Superior temporal gyrus (tissue), 1 donor: ENCODE results near the gene KIAA1210.

ENCODE experiments used
- DNase-seq: peaks from one replicate; pipeline ENCODE4 v3.0.0-alpha.2; 2016; ENCODE audit errors: extremely low spot score

Gene KIAA1210

DNA sequence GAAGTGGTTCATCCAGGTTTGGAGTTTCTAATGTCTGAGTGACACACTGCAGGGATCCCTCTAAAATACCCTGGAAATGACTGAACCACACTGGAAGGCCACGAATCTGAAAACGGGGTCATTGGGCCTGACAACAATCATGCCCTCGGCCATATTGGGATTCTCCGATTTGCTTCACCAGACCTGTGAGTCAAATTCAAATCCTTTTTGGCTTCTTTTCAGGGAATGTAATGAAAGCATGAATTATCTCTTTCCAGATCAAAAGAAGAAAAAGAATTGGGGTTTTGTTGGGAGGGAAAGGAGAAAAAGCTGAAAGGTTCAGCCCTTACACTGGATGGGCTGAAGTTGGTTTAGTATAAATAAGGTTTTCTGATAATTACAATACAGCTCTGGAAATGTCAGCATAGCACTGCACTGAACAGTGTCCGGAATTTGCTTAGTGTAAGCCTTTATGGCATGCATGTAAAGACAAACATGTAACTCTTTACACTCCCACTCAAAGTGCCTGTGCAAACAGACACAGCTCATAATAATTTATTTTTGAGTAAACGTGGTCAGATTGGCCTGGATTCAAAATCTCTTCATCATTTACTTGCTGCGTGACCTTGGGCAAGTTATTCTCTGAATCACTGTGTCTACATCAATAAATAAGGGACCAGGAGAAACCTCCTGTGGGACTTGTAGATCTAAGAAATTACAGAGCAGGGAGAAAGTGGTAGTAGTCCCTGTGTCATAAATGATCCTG, 33.4 kb downstream of the KIAA1210 start:
- DNase-seq, result no peak

- DNase-seq, result no peak
Observed at GRCh38 chrX:119090627-119091026, 37.0 kb downstream of the KIAA1210 start.

GRCh38 chrX:119089619-119090018, 38.0 kb downstream of the KIAA1210 start:
- DNase-seq, result no peak

DNA sequence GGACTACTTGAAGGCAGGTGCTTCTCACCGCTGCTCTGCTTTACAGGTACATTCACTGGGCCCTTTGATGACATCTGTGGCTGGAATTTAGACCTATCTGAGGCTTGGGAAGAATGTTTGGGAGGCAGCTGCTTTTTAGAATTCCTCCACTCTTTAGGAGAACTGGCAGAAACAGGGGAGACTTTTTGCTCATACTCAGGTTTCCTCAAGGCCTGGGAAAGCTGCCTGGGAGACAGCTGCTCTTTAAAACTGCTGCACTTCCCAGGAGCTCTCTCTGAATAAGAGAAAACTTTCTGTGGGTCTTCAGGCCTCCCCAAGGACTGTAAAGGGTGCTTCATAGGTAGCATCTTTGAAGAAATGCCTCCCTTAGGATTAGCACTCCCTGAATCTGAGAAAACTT, 40.5 kb downstream of the KIAA1210 start:
- DNase-seq, result no peak

DNA sequence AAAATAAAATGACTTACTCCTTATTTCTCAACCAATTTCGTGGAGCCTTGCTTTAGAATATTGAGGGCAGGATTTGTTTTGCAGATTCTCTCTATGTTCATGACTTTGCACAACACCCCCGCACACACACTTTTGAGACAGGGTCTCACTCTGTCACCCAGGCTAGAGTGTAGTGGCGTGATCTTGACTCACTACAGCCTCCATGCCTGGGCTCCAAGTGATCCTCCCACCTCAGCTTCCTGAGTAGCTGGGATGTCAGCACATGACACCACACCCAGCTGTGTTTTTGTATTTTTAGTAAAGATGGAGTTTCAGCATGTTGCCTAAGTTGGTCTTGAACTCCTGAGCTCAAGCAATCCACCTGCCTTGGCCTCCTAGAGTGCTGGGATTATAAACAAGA, 42.8 kb downstream of the KIAA1210 start:
- no peak for DNase-seq

DNA sequence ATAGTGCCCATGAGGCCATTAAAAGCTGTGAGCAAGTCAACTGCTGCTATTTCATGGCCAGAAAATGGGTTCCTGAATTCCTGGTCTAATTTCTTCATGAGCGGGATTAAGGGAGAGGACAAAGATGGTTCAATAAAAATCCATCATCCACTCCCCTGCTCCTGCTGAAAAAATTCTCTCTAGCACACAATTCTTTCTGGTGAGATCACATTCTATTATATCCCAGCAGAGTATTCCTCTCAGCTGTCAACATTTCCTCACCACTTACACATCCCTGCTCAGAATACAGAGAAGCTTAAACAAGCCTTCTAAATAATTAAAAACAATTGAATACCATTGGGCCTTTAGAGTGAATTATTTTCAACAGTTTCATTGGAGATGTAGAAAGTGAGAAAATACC, 45.3 kb downstream of the KIAA1210 start:
- no peak for DNase-seq

DNA sequence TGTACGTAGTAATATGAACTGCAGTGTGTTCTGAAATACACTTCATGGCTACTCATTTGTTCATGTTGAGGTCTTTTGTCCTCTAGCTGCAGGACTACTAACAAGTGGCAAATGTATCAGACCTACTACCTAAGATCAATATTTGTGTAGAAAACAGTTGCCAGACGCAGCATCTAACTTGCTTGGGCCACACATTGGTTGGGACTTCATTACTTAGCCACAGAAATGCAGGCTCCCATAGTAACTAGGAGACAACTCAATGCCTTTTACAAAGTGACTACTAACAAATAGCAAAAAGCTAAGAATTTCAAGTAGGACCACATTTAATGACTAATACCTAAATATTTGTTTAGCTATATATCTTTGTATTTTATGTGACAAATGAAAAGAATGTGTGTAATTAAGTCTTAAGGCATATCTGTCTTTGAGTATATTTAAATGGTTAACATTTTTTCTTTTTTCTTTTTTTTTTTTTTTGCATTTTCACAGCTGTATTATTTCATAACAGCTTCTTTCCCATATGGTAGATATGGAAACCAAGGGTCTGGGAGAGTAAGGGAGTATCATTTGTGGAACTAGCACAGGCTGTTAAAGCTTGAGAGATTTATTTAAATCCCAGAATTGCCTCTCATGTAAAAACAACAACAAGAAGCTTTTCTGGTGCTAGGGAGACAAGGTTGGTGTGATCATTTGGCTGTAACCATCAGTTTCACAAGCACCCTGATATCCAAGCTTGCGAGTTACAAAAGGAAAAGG, 52.2 kb downstream of the KIAA1210 start:
- DNase-seq, result no peak

DNA sequence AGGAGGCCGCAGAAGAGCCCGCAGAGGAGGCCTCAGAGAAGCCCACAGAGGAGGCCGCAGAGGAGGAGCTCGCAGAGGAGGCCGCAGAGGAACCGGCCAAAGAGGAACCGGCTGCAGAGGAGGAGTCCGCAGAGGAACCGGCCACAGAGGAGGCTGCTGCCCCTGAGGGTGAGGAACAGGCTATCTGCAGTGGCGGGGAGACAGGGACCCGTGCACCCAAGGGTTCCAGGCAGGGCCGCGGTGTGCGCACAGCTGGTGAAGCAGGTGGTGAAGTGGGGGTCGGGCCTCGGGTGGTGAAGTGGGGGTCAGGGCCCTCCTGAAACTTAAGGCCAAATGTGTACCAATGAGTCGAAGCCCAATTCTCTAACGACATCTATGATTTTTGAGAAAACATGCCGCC, 53.7 kb downstream of the KIAA1210 start:
- DNase-seq, result no peak

DNA sequence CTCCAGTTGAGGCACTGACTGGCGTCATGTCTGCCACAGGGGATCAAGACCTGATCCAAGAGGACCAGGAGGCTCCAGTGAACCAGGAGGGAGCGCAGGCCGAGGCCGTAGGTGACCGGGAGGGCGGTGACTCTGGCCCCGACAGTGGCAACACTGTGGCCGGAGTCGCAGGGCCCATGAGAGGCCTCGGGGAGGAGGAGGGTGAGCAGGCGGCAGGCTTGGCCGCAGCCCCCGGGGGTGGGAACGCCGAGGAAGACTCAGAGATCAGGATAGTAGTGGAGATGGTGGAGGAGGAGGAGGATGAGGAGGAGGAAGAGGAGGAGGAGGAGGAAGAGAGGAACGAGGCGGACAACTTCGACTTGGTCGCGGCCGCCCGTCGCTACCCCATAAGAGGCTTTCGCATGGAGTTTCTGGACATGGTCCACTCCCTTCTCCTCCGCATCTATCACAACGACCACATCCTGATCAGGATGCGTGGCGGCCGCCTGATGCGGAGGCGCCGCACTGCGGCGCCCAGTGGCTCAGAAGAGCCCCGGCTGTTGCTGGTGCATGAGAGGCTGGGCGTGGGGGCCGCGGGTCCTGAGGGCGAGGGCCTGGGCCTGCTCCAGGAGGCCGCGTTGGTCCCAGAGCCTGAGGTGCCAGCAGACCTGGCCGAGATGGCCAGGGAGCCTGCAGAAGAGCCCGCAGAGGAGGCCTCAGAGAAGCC, 54.3 kb downstream of the KIAA1210 start:
- no peak for DNase-seq

GRCh38 chrX:119072744-119073143, 54.9 kb downstream of the KIAA1210 start, which contains the start of gene CT47C1:
CT47C1 (plus strand) TSS chrX:119072993; CDS start chrX:119073226, 233 bp downstream.
- no peak for DNase-seq

GRCh38 chrX:119071381-119071780, 56.2 kb downstream of the KIAA1210 start:
- no peak for DNase-seq

- DNase-seq, result no peak
Observed at GRCh38 chrX:119069762-119070161, 57.9 kb downstream of the KIAA1210 start.

DNA sequence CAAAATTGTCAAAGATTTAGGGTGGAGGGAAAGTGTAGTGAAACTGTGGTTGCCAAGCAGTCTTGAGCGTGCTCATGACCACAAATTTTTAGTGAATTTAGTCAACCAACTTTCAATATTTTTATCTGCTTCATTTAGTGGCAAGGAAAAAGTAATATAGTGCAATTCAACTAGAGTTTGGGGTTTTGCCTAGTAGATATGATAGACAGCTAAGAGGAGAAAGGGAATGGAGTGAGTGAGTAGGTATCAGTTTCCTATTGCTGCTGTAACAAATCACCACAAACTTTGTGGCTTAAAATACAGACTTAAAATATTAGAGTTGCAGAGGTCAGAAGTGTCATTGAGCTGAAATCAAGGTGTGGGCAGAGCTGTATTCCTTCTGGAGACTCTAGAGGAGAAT, 58.5 kb downstream of the KIAA1210 start:
- no peak for DNase-seq

DNA sequence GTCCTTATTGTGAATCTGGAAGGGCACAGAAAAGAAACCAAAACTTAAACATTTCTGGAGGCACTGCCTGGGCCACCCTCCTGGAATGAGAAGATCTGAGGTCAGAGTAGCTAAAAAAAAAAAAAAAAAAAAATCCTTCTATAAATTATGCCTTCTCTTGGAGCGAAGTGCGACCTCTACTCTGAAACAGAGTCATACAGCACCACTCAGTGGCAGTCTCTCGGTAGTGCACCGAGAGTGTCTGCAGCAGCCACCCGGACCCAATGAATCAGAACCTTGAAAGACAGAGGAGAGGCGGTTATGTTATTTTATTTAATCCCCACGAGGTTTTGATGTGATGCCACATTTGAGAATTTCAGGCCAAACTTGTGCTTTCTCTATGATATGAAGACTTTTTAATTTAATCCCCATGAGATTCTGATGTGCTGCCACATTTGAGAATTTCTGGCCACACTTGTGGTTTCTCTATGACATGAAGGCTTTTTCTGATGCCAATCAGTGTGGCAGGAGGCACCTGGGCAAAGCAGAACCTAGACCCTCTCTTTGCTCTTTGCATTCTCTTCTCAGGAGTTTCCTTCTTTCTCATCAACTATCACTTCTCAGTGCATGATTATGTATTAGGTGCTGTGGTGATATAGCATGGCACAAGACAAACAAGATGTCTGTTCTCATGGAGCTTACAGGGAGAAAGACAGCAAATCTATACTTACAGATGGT, 60.4 kb downstream of the KIAA1210 start:
- DNase-seq, result peak; percentile 69

GRCh38 chrX:119063428-119063827, 64.2 kb downstream of the KIAA1210 start:
- no peak for DNase-seq

DNA sequence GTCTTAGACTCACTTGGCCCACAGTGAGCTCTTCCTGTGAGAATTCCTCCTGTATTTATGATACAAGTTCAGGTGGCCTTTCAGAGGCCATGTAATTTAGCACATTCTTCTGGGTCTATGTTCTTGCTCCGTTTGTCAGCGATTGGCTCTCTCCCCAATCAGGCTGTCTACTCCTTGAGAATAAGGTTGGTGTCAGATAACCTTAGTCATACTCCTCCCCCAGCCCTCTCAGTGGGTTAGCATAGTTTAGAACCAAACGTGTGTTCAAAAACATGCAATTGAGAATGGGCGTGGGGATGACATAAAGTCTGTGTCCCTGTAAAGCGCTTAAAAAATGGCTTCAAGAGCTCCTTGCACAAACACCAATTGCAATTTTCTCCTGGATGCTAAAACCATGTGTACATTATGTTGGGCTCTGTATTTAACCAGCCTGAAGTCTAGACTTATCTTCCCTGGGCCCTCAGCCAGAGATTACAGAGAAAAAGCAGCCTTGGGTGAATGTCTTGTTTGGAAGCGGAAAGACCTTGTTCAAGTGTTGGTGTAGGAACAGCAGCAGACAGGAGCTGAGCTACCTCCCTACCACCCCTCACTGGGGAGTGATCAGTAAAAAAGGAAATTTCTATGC, 64.8 kb downstream of the KIAA1210 start:
- no peak for DNase-seq

DNA sequence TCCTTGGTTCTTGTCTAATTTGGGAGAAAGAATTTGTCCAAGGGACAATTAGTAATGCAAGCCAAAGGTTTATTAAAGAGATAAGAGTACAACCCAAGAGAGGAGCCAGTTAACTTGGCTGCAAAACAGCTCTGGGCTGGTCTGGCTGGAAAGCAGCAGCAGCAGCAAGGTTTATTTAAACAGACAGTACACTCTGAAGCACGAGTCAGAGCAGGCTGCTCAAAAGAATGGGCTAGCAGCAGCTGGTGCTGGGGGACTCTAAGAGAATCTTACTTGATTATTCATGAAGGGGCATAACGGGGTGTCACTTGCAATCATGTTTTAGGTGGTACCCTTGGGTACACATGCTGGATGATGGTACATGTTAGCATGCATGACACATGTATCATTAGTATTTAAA, 71.9 kb downstream of the KIAA1210 start:
- no peak for DNase-seq

- no peak for DNase-seq
Observed at GRCh38 chrX:119045884-119046283, 81.7 kb downstream of the KIAA1210 start.

DNA sequence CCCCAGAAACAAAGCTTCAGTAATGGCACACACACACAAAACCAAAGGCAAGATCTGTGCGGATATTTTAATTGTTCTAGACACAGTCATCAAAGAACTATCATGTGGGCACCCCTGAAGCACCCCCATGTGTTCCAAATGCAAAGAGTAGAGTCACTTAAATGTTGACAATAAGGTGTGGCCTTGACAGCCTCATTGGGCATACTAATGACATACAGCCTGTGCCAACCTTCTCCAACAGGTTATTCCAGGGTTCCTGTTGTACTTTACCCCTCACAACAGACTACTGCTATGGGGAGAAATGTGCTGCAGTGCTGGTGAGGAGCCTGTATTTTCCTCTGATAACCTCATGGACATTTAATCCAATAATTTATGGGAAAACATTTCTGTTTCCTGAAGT, 84.6 kb downstream of the KIAA1210 start:
- DNase-seq, result no peak

DNA sequence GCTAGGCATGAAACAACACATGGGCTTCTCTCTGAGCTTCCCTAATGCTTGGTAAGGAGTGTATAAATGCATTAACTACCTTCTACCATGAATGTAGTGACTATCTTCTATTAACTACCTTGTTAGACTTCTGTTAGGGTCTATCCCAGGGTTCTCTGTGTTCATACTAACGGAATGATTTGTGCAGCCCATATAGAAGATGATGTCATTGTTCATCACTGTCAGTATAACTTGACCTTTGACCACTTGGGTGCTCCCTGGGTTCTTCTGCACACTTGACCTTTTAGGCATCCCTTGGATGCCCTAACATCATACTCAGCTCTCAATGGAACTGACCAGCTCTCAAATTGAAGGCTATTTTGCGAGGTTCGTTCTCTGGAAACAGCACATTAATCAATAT, 85.6 kb downstream of the KIAA1210 start:
- no peak for DNase-seq

- no peak for DNase-seq
Observed at GRCh38 chrX:119041175-119041574, 86.4 kb downstream of the KIAA1210 start.

DNA sequence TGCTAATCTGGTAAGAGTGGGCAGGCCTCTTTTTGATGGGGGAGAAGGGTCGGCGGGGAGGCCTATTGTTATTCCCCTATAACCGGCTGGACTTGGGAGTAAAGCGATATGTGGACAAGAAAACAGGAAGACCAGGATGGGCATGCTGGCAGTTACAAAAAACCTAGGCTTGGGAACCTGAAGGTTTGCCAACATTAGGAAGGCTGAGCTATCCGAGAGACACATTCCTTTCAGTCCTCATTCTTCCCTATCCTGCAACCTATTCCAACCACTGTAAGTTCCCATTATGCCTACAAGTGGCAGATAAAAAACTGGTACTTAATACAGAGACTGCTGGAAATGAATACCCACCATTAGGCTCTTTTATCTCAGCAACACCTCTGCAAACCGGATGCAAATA, 87.2 kb downstream of the KIAA1210 start:
- no peak for DNase-seq
